BE2C (cell line): Measurements from ENCODE around the gene RBM20.

Experiments used
- DNase-seq: peaks from one replicate; pipeline ENCODE4 v3.0.0-alpha.2; 2020
- H3K27me3 ChIP-seq: fragments of 250-450 bp; sonication (Bioruptor Pico); 2 replicates; pipeline ENCODE4 v1.5.1; 2020; ENCODE audit warnings: mild to moderate bottlenecking
- H3K36me3 ChIP-seq: fragments of 250-450 bp; sonication (Bioruptor Pico); 2 replicates; pipeline ENCODE4 v1.5.1; 2020; ENCODE audit warnings: mild to moderate bottlenecking
- H3K4me1 ChIP-seq: fragments of 250-450 bp; sonication (Bioruptor Pico); 2 replicates; pipeline ENCODE4 v1.5.1; 2020
- H3K4me3 ChIP-seq: 2 replicates; pipeline ENCODE4 v1.5.1; 2011; ENCODE audit warnings: low read depth, low read length
- H3K9me3 ChIP-seq: fragments of 250-450 bp; sonication (Bioruptor Pico); 2 replicates; pipeline ENCODE4 v1.5.1; 2020
- CTCF ChIP-seq: IDR thresholded peaks from 2 replicates; pipeline ENCODE4 v1.5.1; 2012; ENCODE audit warnings: mild to moderate bottlenecking, low read depth, low read length

RBM20 gene

GRCh38 chr10:110730345-110731050 is 86.4 kb downstream of the RBM20 start:
- no peaks in the 10 kb centered on the region; the same call in 1 of the 2 replicates for H3K36me3 ChIP-seq
- peaks cover 5% of the 10 kb centered on the region for H3K4me1 ChIP-seq
- H3K4me3 ChIP-seq: no peak overlapping the region
- no peak for TF ChIP-seq CTCF
- H3K9me3 ChIP-seq: no peaks in the 10 kb centered on the region
- no peaks in the 10 kb centered on the region for H3K27me3 ChIP-seq
- no peak for DNase-seq

DNA sequence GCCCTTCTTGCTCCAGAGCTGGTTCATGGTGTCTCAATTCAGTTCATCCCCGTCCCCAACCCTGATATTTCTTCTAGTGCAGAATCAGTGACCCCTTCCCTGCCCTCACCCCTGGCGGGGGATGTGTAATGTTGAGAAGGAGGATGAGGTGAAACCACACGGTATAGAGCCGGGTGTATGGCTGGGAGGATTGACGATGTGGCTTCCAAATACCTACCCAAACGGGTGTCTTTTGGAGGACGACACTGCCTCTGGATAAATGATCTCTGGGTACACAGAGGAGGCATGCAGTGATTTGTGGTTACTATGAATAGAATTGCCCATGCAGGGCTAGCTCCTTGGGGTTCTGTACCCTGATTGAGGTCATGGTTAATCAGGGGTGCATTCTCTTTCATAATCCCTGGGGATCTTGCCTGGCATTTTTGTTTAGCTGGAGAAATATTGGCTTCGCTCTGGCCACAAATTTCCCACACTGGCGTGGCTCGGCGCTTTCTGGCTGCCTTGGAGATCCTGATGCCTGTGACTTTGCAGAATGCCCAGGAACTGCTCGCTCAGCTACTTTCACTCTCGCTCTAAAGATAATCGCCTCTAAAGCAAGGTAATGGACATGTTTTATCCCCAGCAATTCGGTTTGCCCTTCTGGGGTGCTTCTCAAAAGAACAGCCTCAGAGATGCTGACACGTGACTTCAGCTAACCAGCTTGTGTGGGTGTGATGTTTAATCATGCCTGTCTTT is 89.2 kb downstream of the RBM20 start:
- H3K36me3 ChIP-seq: no peaks in the 10 kb centered on the region; the same call in 1 of the 2 replicates
- TF ChIP-seq CTCF: no peak
- H3K27me3 ChIP-seq: no peaks in the 10 kb centered on the region
- peaks cover 5% of the 10 kb centered on the region for H3K4me1 ChIP-seq
- DNase-seq: no peak
- no peaks in the 10 kb centered on the region for H3K9me3 ChIP-seq
- peak overlapping the region; percentile 41 for H3K4me3 ChIP-seq

GRCh38 chr10:110735620-110736027 is 91.5 kb downstream of the RBM20 start:
- Histone ChIP-seq H3K4me3 (no peak overlapping the region), H3K4me1 (peaks cover 5% of the 10 kb centered on the region), H3K9me3 (no peaks in the 10 kb centered on the region), H3K27me3 (no peaks in the 10 kb centered on the region), H3K36me3 (no peaks in the 10 kb centered on the region; the same call in 1 of the 2 replicates)
- DNase-seq: no peak
- no peak for TF ChIP-seq CTCF

GRCh38 chr10:110737886-110738634 is 93.9 kb downstream of the RBM20 start:
- no peak for DNase-seq
- no peaks in the 10 kb centered on the region for H3K9me3 ChIP-seq
- H3K36me3 ChIP-seq: no peaks in the 10 kb centered on the region; the same call in 1 of the 2 replicates
- no peak for TF ChIP-seq CTCF
- H3K4me3 ChIP-seq: no peak overlapping the region
- H3K27me3 ChIP-seq: no peaks in the 10 kb centered on the region
- H3K4me1 ChIP-seq: peaks cover 5% of the 10 kb centered on the region

DNA sequence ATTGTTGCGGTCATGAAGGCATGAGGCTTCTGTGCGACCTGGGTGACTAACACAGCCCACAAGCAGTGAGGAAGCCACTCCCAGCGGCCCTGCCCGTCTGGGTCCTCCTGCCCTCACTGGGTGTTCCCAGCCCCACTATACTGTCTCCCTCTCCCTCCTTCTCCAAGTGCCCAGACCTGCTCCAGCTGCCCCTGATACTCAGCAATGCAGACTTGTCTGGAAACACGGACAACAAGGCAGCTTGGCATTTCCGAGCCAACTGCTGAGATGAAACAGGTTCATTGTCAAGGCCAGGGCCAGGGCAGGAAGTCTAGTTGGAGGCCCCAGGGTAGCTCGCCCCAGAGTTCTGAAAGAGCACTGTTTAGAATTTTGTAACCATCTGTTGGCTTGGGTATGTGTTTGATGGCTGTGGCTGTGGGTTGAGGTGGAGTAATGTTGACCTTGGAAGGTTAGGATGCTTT is 95.7 kb downstream of the RBM20 start:
- H3K4me1 ChIP-seq: no peaks in the 10 kb centered on the region
- no peaks in the 10 kb centered on the region; the same call in 1 of the 2 replicates for H3K36me3 ChIP-seq
- DNase-seq: no peak
- no peak overlapping the region for H3K4me3 ChIP-seq
- no peaks in the 10 kb centered on the region for H3K9me3 ChIP-seq
- H3K27me3 ChIP-seq: no peaks in the 10 kb centered on the region
- TF ChIP-seq CTCF: no peak
